CD4-positive, alpha-beta T cell treated with Interleukin-6 at 100 ng/mL for 8 hours (primary cell): ENCODE measurements around the gene SH3TC1.

Source experiments
- DNase-seq: peaks from one replicate; pipeline ENCODE4 v3.0.0-alpha.2; 2020; ENCODE audit warnings: mixed read lengths, low spot score

The SH3TC1 gene

DNA sequence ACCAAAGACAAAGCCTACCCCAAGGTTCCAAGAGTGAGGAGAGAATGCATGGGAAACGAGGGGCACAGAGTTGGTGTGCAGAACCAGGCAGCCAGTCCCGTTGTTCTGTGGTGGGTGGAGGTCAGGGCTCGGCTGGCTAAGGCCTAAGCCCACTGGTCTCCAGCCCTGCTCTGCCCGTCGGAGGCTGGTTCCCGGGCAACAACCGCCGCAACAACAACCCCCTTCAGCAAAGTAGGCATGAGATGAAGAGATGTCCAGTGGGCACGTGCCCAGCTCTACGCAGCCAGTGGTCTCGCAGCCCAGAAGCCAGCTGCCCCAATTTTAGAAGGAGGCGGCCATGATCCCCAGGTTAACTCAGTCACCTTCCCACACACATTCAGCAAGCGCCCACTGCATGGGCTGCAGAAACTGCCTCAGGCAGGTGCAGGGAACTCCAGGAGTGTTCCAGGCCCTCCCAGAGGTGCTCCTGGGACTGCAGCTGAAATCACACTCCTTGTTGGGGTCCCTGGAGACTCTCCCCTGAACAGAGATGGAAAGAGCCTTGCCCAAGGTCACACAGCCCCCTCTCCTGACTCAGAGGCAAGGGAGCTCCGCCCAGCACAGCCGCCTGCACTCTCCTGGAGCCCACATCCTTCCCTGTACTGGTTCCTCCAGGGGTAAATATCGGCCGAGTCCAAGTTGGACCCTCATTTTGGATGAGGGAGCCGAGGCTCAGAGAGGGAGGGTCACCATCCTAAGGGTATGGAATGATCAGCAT, 45.1 kb downstream of the SH3TC1 start:
- no peak for DNase-seq

DNA sequence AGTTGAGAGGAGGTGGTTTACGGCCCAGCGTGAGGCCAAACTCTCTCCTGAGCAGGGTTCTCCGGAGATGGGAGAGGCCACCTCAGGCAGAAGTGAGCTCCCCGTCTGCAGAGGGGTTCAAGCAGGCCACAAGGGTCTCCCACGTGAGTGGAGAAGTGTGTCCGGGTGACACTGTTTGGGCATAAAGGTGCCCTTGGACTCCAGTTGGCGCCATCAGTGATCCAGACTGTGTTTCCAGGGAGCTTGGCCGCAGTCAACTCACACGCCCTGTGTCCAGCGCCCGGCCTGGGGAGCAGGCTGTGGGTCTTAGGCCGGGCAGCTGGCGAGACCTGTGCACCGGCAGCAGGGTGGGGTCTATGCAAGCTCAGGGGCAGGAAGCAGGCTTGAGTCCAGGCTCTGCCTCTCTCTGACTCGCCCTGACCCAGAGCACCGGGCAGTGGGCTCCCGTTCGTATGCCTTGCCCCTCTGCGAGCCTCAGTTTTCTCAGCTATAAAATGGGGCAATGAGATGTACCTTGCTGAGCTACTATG, 45.9 kb downstream of the SH3TC1 start:
- no peak for DNase-seq

DNA sequence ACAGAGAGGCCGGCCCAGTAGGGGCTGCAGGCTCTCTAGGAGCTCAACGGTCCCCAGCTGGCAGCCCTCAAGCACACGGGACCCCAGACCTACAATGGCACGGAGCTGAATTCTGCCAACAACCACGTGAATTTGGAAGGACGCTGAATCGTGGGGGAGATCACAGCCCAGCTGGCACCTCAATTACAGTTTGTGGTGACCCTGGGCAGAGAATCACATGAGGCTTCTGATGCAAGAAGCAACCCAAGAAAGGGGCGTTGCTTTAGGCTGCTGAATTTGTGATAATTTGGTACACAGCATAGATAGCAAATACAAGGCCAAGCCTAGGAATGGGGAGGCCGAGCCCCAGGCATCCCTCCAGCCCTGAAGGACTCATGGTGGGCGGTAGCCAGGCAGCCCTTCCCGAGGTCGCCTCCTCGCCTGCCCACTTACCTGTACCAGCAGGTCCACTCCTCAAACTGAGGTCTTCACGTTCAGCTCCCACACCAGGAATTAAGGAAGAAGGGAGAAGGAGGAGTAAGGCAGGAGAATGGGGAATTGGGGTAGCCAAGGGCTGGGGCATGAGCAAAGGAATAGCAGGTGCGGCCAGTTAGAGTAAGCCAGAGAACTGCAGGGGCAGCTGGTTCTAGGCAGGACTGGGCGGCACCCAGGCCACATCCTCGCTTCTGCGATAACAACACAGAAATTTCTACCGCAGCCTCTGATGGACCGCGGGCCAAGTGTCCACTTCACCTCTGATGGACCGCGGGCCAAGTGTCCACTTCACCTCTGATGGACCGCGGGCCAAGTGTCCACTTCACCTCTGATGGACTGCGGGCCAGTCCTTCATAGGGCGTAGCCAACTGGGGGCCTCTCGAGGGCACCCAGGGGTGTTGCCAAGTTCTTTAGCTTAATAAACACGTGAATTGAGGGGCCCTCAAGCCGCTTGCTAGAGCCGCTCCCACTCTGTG, 47.1 kb downstream of the SH3TC1 start:
- no peak for DNase-seq

DNA sequence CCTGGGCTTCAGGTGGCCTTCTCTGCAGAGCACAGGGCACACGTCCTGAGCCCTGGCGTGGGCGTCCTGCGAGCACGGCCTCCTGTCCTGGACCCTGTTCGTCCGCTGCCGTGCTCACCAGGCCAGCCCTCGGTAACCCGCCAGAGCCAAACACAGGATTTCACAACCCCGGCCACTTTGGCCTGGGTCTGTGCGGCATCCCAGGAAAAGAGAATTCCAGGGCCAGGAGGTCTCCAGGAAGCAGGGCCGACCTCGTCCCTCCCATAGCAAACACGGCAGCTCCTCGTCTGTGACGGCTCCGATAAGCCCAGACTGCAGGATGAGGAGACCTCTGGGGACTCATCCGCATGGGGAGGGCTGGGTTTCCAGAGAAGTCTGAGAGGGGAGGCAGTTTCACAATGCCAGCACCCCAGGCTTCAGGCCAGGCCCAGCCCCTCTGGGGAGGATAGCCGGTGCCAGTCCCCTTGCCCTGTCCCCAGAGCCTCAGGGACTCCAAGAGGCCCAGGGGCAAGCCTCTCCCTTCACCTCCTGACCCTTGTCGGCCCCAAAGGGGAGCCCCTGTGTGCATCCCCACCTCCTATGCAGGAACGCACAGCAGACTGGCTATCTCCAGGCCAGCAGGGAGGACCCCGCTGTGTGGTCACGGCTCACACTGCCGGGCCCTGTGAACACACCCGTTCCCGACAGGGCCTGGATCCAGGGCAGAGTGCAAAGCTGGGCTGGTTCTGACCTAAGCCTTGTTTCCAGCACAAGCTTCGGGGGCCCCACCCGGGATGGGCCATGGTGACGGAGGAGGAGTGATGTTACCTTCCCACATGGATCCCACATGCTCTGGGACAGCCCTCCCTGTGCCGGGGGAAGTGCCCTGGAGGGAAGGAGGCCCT, 48.2 kb downstream of the SH3TC1 start:
- no peak for DNase-seq

DNA sequence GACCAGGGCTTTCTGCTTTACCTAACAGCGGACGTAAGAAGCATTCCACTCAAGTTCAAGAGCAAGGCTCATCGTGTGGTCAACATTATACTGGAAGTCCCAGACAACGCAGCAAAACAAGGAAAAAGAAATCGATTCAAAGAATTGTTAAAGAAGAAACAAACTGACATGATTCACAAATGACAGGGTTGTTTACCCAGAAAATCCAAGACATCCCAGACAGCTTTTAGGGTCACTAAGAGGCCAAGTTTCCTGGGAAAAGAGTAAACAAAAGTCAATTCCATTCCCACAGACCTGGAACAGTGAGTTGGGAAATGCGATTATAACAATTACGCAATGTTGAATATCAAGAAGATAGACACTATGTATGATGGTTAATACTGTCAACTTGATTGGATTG, 49.0 kb downstream of the SH3TC1 start:
- DNase-seq, result no peak

DNA sequence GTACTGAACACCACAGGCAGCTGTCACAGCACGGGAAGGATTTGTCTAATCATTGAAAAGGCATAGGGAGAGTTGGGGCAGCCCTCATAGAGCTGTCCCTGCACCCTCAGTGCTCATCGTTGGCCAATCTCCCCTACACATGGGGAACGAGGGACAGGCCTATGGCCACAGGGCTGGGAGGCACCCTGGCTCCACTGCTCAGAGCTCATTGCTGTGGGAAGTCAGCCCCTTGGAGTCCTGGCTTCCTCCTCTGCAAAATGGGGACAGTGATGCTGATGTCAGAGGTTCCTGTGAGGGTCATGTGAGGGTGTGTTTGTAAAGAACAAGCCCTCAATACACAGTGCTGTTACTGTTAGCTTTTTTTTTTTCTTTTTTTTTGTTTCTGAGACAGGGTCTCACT, 51.1 kb downstream of the SH3TC1 start:
- DNase-seq, result no peak

DNA sequence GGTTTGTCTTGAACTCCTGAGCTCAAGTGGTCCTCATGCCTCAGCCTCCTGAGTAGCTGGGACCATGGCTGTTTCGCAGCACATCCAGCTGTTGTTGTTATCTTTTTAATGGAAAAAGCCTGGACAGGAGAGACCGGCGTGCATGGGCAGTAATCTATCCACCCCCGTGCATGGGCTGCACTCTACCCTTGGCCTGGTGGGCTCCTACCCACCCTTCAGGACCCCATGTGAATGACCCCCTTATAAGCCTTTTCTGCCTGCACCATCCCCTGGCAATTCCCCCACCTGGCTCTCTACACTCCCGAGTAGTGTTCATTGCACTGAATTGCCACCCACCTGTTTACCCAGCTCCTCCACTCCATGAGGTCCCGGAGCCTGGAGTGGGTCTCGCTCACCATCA, 51.5 kb downstream of the SH3TC1 start:
- no peak for DNase-seq

DNA sequence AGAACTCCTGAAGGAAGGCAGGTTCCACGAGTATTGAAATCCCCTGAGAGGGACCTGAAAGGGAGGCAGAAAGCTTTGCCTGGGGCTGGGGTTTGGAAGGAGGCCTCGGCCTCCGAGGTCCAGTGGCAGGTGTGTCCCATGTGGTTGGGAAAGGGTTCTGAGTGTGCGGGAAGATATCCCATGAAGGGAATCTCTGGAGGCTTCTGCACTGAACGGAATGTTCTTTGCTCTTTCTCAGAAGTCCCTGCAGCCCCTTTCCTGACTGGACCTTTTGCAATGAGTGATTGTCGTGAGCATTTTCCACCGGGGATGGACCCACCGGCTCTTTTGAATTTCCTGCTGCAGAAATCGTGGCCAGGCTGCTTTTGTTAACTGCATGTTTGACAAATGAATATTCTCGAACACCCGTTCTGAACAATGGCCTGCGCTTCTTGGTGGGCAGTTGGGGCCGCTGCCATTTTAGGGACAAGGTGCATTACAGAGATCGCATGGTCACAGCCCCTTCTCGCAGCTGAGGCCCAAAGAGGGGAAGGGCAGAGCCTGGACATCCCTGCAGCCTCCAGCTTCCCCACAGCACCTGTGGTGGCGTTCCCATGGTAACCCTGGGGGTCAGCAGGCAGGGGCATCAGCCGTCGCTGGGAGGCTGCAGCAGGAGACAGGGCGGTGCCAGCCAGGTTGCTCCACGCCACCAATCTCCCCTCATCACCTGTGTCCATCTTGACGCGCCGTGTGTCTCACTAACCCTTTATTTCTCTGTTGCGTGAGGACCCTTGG, 52.2 kb downstream of the SH3TC1 start:
- DNase-seq, result no peak

DNA sequence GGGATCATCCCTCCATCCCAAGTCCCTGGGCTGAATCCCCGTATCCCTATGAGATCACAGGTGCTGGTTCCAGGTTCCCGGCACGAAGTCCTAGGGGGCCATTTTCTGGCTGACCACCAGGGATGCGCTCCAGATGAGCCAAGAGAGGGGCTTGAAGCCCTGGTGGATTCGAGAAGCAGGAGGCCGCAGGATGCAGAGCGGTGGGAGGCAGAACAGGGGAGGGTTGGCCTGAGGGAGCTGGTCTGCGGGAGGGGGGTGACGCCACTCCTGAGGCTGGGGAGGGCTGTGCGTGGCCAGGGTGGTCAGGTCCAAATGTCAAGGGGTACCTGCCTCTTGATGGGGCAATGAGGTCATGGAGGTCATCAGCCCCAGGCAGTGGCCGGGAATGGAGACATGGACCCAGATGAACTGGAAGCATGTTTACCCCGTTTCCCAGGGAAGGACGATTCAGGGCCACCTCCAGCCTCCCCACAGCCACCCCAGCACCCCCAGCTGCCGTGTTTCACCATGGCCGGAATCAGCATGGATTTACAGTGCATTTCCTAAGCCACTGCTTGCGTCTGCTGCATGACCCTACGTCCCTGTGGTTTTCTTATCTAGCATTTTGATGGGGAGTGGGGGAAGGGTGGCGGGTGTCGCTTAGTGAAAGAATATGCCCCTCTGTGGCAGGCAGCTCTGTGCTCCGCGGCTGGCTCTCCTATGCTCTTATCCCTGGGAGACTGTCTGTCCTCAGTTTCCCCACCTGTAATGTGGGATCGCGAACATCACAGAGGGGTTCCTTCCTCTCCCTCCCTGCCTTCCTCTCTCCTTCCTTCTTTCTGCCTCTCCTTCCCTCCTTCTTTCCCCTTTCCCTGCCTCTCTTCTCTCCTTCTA, 53.4 kb downstream of the SH3TC1 start:
- no peak for DNase-seq

DNA sequence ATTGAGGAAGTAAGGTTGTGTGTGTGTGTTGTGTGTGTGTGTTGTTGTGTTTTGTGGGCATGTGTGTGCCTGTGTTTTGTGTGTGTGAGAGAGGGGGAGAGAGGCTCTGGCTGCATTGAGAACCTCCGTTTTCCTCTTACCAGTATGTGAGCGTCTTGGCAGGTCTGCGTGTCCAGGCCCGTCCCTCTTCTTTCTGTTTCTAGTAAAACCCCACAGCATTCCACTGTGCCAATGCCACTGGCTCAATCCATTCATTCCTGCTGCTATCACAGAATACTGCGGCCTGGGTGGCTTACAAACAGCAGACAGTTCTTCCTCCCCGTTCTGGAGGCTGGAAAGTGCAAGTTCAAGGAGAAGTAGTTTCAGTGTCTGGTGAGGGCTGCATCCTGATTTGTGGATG, 55.0 kb downstream of the SH3TC1 start:
- no peak for DNase-seq

DNA sequence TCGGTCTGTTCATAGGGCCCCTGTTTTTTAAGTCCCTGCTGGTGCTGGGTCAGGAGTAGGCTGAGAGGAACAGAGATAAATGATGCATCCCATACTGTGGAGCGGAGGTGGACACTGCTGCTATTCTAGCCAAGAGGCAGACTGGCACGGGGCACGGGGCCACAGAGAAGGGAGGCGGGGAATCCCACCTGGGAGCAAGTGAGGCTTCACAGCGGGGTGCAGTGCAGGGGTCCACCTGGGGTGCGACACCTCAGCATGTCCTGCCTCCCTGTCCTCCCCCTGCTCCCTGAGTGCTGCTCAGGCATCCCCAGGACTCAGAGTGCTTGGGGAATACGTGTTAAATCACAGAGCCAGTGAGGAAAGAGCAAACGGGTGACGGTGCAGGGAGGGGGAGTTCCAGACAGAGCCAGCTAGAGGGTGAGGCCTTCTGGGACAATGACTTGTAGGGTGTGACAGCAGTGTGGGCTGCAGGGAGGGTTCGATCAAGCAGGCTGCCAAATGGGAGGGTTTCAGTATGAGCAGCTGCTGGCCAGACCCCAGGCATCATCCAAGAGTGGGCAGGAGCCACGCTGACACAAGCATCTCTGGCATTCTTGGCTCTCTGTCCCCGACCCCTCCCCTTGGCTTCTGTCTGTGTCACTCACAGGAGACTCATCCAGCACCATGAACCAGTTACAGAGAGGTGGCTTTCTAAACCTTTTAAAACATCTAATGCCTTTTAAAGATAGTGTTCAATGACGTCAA, 56.8 kb downstream of the SH3TC1 start:
- DNase-seq, result no peak

DNA sequence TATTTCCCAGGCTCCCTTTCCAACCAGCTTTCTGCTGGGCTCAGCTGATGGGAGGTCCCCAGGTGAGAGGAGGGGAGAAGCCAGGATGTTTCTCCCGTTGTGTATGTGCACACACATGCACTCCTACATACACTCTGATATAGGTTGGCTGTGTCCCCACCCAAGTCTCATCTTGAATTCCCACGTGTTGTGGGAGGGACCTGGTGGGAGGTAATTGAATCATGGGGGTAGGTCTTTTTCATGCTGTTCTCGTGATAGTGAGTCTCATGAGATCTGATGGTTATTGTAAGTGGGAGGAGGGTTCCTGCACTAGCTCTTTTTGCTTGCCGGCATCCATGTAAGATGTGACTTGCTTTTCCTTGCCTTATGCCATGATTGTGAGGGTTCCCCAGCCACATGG, 58.8 kb downstream of the SH3TC1 start:
- DNase-seq, result no peak

DNA sequence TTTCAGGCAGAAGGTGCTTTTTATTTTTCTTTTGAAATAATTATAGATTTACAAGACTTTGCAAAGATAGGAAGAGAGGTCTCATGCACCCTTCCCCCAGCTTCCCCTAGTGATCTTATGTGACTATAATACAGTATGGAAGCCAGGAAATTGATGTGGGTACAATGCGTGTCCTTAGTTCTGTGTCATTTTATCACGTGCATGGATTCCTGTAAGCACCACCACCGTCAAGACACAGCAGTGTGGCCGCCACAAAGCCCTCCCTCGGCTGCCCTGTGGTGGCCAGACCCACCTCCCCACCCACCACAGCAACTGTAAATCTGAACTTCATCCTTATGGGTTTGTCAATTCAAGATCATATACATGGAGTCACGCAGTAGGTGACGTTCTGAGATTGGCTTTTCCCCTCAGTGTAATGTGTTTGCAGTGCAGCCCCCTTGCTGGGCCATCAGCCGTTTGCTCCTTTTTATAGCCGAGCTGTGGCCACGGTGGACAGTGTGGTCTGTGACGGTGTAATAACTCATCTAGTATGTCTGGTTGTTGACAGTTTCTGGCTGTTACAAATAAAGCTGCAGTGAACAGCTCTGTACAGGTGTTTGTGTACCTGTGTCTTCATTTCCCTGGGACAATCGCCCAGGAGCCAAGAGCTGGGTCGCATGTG, 59.6 kb downstream of the SH3TC1 start:
- no peak for DNase-seq

DNA sequence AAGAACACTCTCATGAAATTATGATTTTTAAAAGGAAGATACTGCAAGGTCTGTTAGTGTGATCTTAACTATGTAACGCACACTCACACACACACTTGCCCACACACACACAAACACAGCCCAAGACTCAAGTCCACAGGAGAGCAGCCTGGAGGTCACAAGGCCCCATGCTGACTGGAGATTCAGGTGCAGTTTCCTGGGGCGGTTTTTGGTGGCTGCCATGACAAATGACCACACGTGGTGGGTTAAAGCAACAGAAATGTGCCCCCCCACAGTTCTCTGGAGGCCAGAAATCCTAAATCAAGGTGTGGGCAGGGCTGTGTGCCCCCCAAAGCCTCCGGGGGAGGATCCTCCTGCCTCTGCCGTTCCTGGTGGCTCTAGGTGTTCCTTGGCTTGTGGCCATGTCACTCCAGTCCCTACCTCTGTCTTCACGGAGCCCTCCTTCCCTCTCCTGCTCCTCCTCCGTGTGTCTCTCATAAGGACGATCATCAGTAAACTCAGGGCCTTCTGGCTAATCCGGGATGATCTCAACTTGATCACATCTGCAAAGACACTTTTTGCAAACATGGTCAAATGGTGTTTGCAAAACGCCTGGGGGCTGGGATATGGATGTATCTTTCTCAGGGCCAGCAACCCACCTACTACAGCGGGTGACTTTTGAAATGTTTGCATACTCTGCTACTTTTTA, 60.8 kb downstream of the SH3TC1 start:
- no peak for DNase-seq

DNA sequence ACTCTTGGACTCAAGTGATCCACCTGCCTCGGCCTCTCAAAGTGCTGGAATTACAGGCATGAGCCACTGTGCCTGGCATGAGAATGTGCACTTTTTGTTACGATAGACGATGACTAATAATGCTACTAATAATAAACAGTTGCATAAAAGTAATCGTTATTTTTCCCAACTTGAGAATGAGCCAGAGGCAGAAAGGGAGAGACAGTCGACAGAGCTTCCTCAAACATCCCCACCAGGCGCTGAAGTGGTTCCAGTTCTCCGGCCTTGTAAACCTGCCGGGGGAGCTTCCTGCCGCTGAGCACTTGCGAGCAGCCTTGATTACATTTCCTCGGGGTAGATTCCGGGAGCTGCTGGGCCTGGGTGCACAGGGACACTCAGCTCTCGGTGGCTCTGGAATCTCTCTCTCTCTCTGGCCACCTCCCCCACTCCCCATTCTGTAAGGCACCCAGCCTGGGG, 61.6 kb downstream of the SH3TC1 start:
- DNase-seq, result no peak

DNA sequence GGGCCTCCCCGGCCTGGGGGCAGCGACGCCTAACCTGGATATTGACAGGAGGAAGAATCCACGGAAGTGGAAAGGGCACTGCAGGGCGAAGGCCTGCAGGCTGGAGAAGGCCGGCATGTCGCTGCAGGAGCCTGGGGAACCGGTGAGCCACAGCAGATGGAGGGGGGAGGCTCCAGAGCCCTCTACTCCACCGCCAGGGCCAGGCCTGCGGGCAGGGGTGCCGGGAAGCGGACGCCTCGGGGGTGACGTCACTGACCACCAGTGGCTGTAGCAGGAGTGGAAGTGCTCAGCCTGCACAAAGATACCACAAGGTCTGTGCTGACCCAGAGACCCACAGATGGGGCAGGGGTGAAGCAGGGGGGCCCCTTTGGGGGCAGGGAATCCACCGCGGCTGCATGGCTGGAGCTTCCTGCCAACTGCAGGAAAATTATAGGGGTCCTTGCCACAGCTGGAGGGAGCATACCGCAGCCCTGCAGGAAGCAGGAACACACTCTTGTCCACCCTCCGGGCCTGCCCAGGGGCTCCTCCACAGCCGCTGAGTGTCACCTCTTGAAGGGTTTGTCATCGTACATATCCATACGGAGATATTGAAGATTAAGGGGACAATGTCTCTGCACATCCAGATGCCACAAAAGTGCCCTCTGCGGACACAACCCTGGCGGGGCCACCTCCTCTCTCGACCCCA, 62.9 kb downstream of the SH3TC1 start:
- no peak for DNase-seq

DNA sequence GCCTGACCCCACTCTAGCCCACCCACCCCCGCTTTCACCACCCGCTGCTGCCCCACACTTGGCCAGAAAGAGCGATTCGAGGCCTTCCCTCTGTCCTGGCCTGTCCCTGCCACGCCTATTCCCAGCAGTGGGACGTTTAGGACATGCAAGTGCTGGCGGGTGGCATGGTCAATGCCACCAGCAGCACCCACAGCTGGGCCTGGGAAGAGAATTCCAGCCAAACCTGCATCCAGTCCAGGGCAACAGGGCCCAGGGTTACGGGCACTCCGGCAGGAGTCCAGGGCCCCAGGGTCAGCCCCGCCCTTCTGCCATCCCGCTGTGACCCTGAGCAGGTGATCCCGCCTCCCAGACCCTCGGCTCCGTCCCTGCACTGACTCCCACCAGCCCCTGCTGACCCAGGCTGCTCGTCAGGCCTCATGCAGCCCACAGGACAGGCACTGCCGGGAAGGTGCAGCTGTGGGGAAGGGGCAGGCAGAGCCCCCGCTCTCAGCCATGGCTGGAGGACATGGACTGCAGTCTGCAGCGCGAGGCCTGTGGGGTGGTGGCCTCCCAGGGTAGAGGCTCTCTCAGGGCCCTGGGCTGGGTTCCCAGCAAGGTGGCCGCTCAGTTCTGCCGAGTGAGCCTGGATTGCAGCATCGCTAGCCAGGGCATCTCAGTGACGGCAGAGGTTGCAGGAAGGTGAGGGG, 63.7 kb downstream of the SH3TC1 start:
- DNase-seq, result no peak
